PC-3 (cell line): Measurements from ENCODE around the gene MYOCD. TPM values are rescaled to one million over a fixed set of nuclear protein-coding genes. Genes with fewer than 3 reads are reported as not detected.

ENCODE experiments used
- ATAC-seq: fragments of 200-7000 bp; cut with Tn5 transposase; 2 replicates; pipeline ENCODE4 v1.9.1; 2020; ENCODE audit warnings: mild to moderate bottlenecking, moderate library complexity
- BruUV-seq: library from RNA; stranded (reverse); fragments of 400-500 nt; replicated peaks from 2 replicates; lab custom pipeline; 2021; lab: Mats Ljungman, UMichigan
- CTCF ChIA-PET: fragments of 300-600 bp; sonication (Branson Sonifier 250); formaldehyde crosslinking; loops from one replicate; lab custom pipeline; 2022; ENCODE audit warnings: antibody characterized with exemption; lab: Charles Lee
- POLR2A ChIA-PET: fragments of 300-600 bp; sonication (Branson Sonifier 250); formaldehyde crosslinking; loops from one replicate; lab custom pipeline; 2022; ENCODE audit warnings: antibody characterized with exemption; ENCODE audit not compliant: unreplicated experiment; lab: Charles Lee
- DNase-seq: peaks from one replicate; pipeline ENCODE4 v3.0.0-alpha.2; 2015
- H2AFZ ChIP-seq: fragments of 300-600 bp; sonication (generic); 2 replicates; pipeline ENCODE4 v1.6.0; 2016; ENCODE audit warnings: antibody characterized with exemption, low read length
- H3F3A ChIP-seq: fragments of 300-600 bp; sonication (generic); one replicate; pipeline ENCODE4 v1.6.0; 2017; ENCODE audit warnings: antibody characterized with exemption, low read length, control low read depth, mild to moderate bottlenecking; ENCODE audit not compliant: unreplicated experiment
- H3K27ac ChIP-seq: fragments of 300-600 bp; sonication (generic); 2 replicates; pipeline ENCODE4 v1.5.1; 2016; ENCODE audit warnings: mild to moderate bottlenecking, low read length
- H3K27me3 ChIP-seq: fragments of 300-600 bp; sonication (generic); 2 replicates; pipeline ENCODE4 v1.6.1; 2016; ENCODE audit warnings: low read length, mixed read lengths
- H3K36me3 ChIP-seq: fragments of 300-600 bp; sonication (generic); 2 replicates; pipeline ENCODE4 v1.6.1; 2016; ENCODE audit warnings: low read depth, mixed run types, low read length, mixed read lengths
- H3K4me1 ChIP-seq: fragments of 300-600 bp; sonication (generic); 2 replicates; pipeline ENCODE4 v1.5.1; 2016; ENCODE audit warnings: low read length; ENCODE audit not compliant: insufficient read depth
- H3K4me2 ChIP-seq: fragments of 300-600 bp; sonication (generic); 2 replicates; pipeline ENCODE4 v1.6.0; 2016; ENCODE audit warnings: low read length
- H3K4me3 ChIP-seq: fragments of 300-600 bp; sonication (generic); 2 replicates; pipeline ENCODE4 v1.5.1; 2016; ENCODE audit warnings: mild to moderate bottlenecking, low read length, mixed read lengths
- H3K79me2 ChIP-seq: fragments of 300-600 bp; sonication (generic); 2 replicates; pipeline ENCODE4 v1.6.1; 2017; ENCODE audit warnings: low read length, mixed read lengths
- H3K9ac ChIP-seq: fragments of 300-600 bp; sonication (generic); 2 replicates; pipeline ENCODE4 v1.6.0; 2016; ENCODE audit warnings: mild to moderate bottlenecking, low read length
- H3K9me2 ChIP-seq: fragments of 300-600 bp; sonication (generic); replicated peaks from 2 replicates; pipeline ENCODE4 v1.6.1; 2016; ENCODE audit warnings: mixed run types, low read length, mixed read lengths
- H3K9me3 ChIP-seq: fragments of 300-600 bp; sonication (generic); 2 replicates; pipeline ENCODE4 v1.6.1; 2016; ENCODE audit warnings: low read length, mixed read lengths
- H4K20me1 ChIP-seq: fragments of 300-600 bp; sonication (generic); 2 replicates; pipeline ENCODE4 v1.6.1; 2016; ENCODE audit warnings: low read length, mixed read lengths
- EZH2 ChIP-seq: fragments of 300-600 bp; sonication (generic); IDR thresholded peaks from one replicate; pipeline ENCODE4 v1.6.1; 2017; ENCODE audit warnings: antibody characterized with exemption, mild to moderate bottlenecking, low read length; ENCODE audit not compliant: unreplicated experiment
- EZH2phosphoT487 ChIP-seq: fragments of 300-600 bp; sonication (generic); IDR thresholded peaks from 2 replicates; pipeline ENCODE4 v1.6.1; 2018; ENCODE audit warnings: mild to moderate bottlenecking, antibody characterized with exemption, low read length, borderline replicate concordance
- intact Hi-C: fragments of 100-400 bp; cut with micrococcal nuclease; formaldehyde crosslinking; loops from 2 replicates; pipeline ENCODE4 v1.9.0; 2023
- total RNA-seq: library from RNA; depleted of rRNA; stranded (reverse); fragments of >200 nt; gene quantifications from 2 replicates; pipeline ENCODE4 v1.2.3, GENCODE V29; 2014
- TF ChIP-seq, protein P1 (sequence below): fragments of 300-600 bp; sonication (generic); conservative IDR thresholded peaks from 2 replicates; pipeline ENCODE4 v1.5.1; 2017; ENCODE audit warnings: antibody characterized with exemption, low read depth, mild to moderate bottlenecking, low read length

Gene MYOCD
- total RNA-seq, 1 experiment from 2014 or later = not detected

DNA sequence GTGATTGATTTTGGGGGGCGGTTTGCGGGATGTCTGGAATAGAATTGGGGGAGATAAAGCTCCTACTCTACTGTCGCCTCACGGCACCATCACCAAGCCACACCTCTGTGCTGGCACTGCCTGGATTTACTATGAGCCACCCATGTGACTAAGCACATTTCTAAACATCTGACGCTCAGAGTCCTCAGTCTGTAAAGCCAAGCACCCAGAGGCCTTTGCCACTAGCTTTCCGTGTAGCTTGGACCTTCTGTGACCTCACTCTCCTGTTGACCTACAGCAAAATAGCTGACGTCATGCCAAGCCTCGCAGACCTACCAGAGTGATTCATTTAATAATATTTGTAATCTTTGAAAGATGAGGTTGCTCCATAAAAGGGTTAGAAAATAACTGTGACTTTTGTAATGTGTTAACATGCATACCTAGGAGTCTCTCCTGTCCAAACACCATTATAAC is 38.5 kb upstream of the MYOCD start:
- Histone ChIP-seq H3K9me3 (no peaks in the 10 kb centered on the region), H3K9me2 (no peaks in the 10 kb centered on the region), H3K27ac (no peak overlapping the region), H3K36me3 (no peaks in the 10 kb centered on the region), H2AFZ (no peak overlapping the region), H3K4me2 (no peak overlapping the region), H3K4me1 (no peaks in the 10 kb centered on the region), H3F3A (no peaks in the 10 kb centered on the region), H3K27me3 (peaks cover 24% of the 10 kb centered on the region; the same call in 1 of the 2 replicates), H3K9ac (no peak overlapping the region), H3K79me2 (no peaks in the 10 kb centered on the region), H3K4me3 (no peak overlapping the region), H4K20me1 (no peaks in the 10 kb centered on the region)
- CTCF ChIA-PET = no interaction called here
- DNase-seq = peak; percentile 12
- intact Hi-C loops = no loop called here
- TF ChIP-seq EZH2phosphoT487 (no peak), EZH2 (no peak)
- TF ChIP-seq, protein P1, sequence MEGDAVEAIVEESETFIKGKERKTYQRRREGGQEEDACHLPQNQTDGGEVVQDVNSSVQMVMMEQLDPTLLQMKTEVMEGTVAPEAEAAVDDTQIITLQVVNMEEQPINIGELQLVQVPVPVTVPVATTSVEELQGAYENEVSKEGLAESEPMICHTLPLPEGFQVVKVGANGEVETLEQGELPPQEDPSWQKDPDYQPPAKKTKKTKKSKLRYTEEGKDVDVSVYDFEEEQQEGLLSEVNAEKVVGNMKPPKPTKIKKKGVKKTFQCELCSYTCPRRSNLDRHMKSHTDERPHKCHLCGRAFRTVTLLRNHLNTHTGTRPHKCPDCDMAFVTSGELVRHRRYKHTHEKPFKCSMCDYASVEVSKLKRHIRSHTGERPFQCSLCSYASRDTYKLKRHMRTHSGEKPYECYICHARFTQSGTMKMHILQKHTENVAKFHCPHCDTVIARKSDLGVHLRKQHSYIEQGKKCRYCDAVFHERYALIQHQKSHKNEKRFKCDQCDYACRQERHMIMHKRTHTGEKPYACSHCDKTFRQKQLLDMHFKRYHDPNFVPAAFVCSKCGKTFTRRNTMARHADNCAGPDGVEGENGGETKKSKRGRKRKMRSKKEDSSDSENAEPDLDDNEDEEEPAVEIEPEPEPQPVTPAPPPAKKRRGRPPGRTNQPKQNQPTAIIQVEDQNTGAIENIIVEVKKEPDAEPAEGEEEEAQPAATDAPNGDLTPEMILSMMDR = no peak
- POLR2A ChIA-PET = no interaction called here
- BruUV-seq = no TSS peak
- no peak for ATAC-seq

DNA sequence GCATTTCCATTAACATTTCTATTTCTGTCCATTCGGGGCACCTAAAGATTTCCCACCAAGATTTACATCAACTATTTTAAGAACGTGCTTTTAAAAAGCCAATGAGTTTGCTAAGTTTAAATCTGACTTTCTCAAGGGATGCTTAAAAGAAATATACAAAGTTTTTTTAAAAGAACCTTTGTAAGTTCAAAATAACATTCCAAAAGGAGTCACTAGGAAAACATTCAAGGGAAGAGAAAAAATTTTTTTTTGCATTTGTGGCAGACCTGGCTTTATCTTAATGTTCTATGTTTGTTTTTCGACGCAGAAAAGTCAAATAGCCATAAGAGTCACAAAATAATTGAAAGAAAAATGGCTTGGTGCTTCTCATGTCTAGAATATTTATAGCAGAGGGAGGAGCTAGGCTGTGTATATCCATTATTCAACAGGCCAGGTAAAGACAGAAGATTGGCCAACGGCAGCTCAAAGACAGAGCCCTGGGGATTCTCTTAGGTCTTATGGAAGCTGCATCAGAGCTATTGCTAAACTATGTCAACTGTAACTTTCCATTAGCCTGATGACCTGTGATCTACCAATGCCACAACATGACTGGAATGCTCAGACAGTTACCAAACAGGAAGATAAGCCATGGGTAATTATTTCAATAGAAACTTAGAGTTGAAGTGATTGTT is 37.8 kb upstream of the MYOCD start:
- Histone ChIP-seq H4K20me1 (no peaks in the 10 kb centered on the region), H3K27me3 (peaks cover 19% of the 10 kb centered on the region; the same call in 1 of the 2 replicates), H3K27ac (no peak overlapping the region), H3K4me1 (no peaks in the 10 kb centered on the region), H3K9me3 (no peaks in the 10 kb centered on the region), H3F3A (no peaks in the 10 kb centered on the region), H2AFZ (no peak overlapping the region), H3K9ac (no peak overlapping the region), H3K4me3 (no peak overlapping the region), H3K4me2 (no peak overlapping the region), H3K79me2 (no peaks in the 10 kb centered on the region), H3K36me3 (no peaks in the 10 kb centered on the region), H3K9me2 (no peaks in the 10 kb centered on the region)
- ATAC-seq (no peak), DNase-seq (no peak)
- ChIA-PET CTCF (no interaction called here), POLR2A (no interaction called here)
- intact Hi-C loops = no loop called here
- no TSS peak for BruUV-seq
- no peak for TF ChIP-seq EZH2

DNA sequence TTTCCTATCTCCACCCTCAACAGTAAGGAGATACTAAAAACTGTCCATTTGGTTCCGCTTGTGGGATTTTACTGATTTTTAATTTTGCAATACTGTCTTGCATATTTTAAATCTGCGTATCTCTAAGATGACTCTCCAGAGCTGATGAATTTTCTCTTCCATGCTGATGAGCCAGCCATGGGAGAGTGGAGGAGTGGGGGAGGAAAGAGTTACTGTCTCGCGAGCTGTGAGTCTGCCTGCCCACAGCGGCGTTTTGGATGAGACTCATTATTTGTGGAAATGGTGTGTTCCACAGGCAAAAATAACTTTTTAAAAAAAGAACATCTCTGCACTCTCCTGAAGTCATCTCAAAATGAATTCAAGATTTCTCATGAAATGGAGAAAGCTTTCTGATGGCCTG is 34.6 kb upstream of the MYOCD start:
- Histone ChIP-seq H3K4me3 (no peak overlapping the region), H3K36me3 (no peaks in the 10 kb centered on the region), H4K20me1 (no peaks in the 10 kb centered on the region), H2AFZ (no peak overlapping the region), H3F3A (no peaks in the 10 kb centered on the region), H3K9me2 (no peaks in the 10 kb centered on the region), H3K4me1 (no peaks in the 10 kb centered on the region), H3K9me3 (no peaks in the 10 kb centered on the region), H3K27ac (no peak overlapping the region), H3K27me3 (peaks cover 19% of the 10 kb centered on the region; the same call in 1 of the 2 replicates), H3K79me2 (no peaks in the 10 kb centered on the region), H3K9ac (no peak overlapping the region), H3K4me2 (no peak overlapping the region)
- intact Hi-C loops = no loop called here
- BruUV-seq = no TSS peak
- ChIA-PET CTCF (no interaction called here), POLR2A (no interaction called here)
- ATAC-seq (no peak), DNase-seq (no peak)
- TF ChIP-seq EZH2phosphoT487 (no peak), EZH2 (no peak)
- TF ChIP-seq, protein P1 = no peak
